Neural cell (in vitro differentiated cells): Measurements from ENCODE around the gene RDH13.

Experiments
- POLR2AphosphoS5 ChIP-seq: IDR thresholded peaks from 2 replicates; pipeline ENCODE4 v1.6.1; 2012
- RAD21 ChIP-seq: fragments of 450-650 bp; conservative IDR thresholded peaks from 2 replicates; pipeline ENCODE4 v1.6.1; 2014; ENCODE audit warnings: antibody characterized with exemption, mild to moderate bottlenecking, moderate library complexity
- TF ChIP-seq, protein P1 (sequence below): fragments of 450-650 bp; IDR thresholded peaks from 2 replicates; pipeline ENCODE4 v1.5.1; 2014; ENCODE audit warnings: antibody characterized with exemption, mild to moderate bottlenecking, moderate library complexity; ENCODE audit not compliant: poor library complexity, severe bottlenecking

DNA sequence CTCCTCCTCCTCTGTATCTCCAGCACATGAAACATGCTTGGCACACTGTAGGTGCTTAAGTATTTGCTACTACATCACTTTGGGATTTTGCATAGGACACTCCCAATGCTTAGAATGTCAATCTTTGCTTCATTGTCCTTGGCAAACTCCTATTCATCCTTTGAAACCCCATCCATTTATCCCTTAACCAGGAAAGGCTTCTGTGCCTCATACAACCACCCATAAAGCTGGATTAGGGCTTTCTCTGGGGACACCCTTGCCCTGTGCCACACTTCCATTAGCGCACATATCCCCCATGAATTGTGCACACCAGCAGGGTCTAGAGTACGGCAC, 6.9 kb upstream of the RDH13 start:
- TF ChIP-seq, protein P1, sequence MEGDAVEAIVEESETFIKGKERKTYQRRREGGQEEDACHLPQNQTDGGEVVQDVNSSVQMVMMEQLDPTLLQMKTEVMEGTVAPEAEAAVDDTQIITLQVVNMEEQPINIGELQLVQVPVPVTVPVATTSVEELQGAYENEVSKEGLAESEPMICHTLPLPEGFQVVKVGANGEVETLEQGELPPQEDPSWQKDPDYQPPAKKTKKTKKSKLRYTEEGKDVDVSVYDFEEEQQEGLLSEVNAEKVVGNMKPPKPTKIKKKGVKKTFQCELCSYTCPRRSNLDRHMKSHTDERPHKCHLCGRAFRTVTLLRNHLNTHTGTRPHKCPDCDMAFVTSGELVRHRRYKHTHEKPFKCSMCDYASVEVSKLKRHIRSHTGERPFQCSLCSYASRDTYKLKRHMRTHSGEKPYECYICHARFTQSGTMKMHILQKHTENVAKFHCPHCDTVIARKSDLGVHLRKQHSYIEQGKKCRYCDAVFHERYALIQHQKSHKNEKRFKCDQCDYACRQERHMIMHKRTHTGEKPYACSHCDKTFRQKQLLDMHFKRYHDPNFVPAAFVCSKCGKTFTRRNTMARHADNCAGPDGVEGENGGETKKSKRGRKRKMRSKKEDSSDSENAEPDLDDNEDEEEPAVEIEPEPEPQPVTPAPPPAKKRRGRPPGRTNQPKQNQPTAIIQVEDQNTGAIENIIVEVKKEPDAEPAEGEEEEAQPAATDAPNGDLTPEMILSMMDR, result no peak
- TF ChIP-seq POLR2AphosphoS5, result no peak
- no peak for TF ChIP-seq RAD21
